CD4-positive, alpha-beta T cell treated with Interleukin-6 for 4 hours (primary cell): ENCODE measurements around the gene FMN1.

ENCODE experiments used
- DNase-seq: peaks from one replicate; pipeline ENCODE4 v3.0.0-alpha.2; 2020; ENCODE audit warnings: mixed read lengths

Gene FMN1

DNA sequence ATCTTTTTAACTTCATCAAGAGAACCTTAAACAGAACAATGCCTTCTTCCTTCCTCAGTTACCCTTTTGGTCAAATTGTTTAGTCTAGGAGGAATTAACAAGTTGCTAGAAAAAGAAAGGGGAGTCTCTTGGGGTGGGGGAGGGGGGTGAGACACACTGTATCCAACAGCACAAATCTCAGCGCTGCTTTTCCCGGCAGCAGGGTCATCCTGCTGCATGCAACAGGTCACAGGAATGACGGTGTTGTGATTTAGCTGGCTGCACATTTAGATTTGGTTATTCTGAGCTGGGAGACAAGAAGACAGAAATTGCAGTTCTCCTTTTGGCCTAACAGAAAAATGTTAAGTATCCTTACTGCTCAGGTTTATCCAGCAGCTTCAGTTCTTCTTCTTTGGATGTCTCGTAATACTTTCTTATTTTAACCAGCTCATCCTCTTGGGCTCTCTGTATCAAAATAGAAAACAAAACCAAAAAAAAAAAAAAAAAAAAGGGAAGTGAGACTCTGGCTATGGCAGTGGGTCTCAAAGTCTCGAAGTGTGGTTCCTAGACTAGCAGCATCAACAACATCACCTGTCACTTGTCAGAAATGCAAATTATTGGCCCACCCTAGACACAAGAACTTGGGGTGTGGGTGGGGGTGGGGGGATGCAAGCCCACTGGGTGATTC lies 286.2 kb downstream of the FMN1 start:
- DNase-seq, result no peak

DNA sequence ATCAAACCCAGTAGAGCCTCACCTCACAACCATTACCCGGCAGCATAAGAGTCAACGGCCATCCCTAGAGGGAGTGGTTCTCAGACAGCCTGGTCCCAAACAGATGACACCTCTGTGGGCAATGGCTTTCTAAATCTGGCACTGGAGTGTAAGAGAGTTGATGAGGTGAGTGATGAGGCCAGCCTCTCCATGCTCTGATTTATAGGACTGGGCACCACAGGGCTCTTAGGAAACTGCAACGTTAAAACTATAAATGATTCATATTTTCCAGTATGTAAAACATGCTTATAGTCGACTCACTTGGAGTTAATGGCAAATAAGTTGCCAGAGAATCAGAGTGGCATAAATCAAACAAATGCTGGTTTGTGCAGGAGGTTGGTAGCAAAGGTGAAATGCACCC lies 289.0 kb downstream of the FMN1 start:
- DNase-seq, result no peak

DNA sequence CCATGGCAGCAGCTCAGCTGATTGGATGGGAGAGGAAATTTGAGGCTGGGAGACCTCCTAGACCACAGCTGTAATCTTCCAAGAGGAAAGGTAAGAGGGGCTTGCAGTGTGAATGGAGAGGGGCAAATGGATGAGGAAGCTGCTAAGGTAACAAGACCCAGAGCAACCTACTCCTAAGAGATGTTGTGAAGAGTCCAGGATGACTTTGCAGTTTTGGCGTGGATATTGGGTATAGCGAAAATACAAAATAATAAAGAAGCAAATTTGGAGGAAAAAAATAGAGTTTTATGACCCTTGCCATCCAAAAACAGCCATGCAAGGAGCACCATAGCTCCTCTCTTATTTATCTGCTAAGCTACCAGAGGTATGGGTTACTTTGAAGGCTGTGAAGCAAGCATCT lies 290.1 kb downstream of the FMN1 start:
- no peak for DNase-seq

DNA sequence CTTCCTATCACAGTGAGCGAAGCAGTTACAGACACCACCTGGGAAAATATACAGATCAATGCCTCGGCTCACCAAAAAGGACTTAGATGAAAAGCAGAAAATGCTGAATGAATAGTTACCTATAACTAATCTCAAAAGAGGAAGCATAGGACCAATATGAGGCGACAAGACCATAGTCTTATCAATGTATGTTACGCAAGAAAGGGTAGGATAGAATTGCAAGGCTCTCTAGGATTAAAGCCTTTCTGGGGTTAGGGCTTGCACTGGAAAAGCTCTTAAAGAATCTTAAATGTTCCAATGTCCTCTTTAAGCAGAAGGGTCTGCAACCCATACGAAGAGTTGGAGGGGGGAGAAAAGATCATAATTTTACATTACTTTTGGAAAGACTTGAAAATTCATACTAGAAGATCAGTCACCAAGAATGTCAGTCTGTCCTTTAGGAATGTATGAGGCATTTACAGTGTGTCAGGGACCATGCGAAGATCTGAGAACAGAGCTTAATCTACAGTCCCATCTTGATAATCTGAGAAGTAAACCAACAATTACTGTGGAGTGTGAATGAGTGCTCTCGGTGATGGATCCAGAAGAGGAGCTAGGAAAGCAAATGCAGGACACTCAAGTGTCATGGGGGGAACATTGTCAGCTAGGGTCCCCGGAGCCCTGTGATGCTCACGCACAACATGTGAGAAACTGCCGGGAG lies 290.8 kb downstream of the FMN1 start:
- DNase-seq, result no peak

DNA sequence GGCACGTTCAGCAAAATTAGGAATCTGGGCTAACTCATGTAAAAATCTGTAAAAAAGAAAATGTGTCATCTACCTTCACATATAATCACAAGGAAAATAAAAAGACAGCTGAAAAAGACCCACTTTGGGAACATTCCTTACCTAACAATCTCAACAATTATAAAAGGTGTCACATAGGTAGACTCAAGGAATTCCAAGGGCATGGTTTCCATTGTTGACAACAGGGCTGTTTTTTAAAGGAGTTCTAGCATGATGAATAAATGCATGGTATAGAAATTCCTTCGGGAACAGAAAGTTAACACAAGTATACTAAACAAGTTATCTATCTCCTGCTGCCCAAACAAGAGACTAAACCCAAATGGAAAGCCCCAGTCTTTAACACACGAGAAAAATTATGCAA lies 292.5 kb downstream of the FMN1 start:
- DNase-seq, result no peak

DNA sequence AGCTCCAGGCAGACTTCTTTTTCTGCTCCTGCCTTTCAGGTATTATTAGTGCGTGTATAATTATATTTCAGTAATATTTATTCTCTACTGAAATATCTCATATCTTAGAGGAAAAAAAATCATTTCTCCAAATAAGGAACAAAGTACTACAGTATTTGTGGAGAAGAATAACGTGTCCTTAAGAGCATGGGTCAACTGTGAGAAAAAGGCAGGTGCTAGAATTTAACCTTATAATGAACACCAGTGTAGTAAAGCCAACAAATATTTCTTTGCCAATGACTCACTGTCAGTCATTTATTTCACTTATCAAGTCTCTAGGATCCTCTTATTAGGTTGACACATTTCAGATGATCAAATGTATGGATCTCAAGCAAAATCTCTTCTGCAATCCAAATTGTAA lies 293.3 kb downstream of the FMN1 start:
- no peak for DNase-seq

DNA sequence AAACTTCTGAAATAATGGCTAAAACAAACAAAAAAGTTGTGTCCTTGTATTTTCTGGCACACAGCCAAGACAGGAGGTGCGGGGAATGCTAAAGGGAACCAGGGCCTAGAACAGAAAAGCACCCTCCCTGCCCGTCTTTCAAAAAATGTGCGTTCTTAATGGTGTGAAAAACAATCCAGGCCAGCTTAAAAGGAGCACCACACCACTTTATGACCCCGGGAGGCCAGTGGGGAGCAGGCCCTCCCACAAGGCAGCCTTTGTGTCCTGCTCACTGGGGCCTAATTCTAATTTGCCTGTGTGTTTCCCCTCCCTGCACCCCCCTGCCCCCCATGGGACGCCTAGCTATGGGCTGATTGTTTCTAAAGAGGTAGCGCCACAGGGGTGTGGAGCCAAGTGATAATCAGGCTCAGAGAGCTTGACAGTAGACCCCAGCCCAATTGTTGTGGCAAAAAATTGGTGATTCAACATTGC lies 295.4 kb downstream of the FMN1 start:
- no peak for DNase-seq

DNA sequence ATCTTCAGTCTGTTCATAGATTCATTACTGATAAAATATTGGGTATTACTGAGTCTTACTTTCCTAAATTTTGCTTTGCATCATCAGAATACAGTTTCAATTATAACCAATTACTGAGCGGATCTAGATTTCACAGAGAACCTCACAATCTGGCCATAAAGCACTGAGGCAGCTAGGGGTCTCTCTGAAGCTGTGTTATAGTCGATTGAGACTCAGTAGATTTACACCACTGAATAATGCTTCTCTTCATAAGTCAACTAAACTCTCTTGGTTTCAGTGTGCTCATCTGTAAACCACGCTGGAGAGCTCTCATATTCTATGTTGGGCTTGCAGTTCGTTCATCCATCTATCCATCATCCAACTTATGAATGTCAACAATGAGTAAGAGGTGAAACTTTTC lies 296.1 kb downstream of the FMN1 start:
- DNase-seq, result no peak

DNA sequence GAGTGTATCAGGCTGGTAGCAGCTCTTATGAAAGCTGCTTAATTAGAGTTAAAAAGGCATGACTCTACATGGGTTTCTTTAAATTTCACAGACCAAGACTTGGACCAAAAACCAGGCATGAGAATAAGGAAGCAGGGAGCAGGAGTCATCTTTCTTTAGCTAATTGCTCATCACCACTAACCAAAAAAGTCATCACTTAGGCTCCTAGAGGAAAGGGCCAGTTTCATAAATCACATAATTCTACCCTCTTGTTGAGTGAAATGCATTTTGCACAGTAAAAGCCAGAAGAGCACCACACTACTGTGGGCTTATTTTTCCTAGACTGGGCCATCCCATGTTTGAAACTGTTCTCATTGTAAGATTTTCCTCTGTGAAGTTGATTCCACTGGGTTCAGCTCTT lies 301.1 kb downstream of the FMN1 start:
- no peak for DNase-seq

DNA sequence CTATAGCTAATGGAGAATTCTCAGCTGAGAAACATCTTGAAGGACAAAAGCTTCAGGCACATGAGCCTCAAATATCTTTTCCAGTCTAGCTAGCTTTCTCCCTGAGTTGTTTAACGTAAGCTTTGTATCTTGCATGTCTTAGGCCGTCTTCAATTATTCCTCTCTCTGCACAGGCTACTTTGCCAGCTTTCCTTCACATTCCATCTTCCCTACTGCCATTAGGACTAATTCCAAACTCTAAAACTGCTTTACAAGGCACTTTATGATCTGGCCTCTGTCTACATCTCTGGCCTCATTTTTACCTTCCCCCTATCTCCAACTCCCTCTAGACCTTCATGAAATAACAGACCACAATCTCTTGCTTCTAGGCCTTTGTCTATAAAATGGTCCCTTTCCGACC lies 305.3 kb downstream of the FMN1 start:
- no peak for DNase-seq

DNA sequence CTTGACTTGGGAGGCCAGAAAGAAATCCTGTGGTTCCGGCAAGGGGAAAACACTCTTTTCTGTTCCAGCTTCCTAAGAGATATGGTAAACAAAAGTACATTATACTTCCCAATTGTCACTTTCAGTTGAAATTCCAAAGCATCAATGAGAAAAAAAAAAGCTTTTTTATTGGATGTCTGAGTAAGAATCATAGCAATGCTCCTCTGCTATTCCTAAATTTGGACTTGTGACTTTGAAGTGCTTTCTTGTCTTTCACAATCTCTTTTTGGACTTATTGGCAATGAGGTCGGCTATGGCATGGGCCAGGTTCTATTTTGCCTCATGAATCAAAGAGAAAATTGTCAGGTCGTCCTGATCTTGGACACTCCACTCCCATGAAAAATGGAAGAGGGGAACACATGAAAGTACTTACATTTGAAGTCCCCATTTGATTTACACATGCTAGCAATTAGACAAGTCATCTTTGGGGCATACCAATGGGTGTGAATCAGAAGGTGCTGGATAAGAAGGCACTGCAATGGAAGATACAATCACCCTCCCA lies 306.2 kb downstream of the FMN1 start:
- no peak for DNase-seq

DNA sequence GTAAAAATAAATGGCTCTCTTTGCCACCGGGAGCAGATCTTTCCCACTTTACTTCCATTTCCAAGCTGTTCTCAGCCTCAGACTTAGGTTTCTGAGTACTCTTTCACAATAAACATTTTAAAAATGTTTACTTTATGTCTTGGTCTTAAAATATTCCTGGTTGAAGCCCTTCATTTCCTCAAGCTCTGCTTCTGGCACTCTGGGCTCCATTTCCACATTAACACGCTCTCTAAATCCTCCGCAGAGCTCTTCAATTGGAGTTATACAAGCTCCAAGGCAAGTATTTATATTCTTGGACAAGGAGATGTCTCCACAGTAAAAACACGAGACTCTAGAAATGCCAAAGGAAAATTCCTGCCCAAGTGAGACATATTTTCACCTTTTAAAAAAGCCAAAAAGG lies 307.4 kb downstream of the FMN1 start:
- DNase-seq, result no peak

DNA sequence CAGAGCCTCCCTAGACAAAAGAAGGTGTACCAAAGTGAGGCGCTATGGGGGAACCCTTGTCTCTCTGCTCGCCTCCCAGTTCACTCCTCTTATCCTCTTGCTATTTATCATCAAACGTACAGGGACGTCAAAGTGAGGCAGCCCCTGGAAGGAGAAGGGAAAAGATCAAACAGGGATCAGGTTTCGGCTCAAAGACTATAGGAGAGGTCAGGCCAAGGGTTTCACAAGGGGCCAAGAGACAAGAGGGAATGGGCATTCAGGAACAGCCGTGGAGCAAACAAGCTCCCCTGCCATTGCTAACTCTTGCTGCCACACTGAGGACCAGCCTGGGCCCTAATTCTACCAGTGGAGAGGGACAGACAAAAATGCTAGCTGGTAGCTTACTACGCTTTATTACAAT lies 308.1 kb downstream of the FMN1 start:
- DNase-seq, result no peak

DNA sequence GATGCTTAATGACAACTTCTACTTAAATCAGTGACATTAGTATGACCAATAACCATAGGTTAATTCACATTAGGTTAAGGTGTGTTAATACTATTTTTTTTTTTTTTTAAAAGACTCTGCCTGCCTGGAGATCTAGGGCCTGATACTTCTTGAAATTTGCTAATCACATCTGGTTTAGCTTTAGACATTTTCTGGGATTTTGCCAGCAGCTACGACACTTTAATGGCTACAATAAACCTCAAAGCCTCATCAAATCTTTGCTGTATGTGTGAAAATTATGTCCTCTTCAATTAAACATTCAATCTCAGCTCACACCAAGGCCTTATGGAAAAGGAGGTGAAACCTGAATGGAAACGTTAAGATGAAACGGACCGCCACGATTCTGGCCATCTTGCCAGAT lies 308.8 kb downstream of the FMN1 start:
- no peak for DNase-seq

DNA sequence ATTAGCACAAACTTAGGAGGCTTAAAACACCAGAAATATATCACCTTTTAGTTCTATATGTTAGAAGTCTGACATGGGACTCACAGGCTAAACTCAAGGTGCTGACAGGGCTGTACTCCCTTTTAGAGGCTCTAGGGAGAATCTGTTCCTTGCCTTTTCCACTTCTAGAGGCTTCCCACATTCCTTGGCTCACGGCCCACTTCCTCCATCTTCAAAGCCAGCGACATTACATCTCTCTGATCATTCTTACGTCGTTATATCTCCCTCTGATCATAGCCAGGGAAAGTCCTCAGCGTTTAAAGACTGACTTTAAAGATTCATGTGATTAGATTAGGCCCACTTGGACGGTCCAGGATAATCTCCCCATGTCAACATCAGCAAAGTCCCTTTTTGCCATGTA lies 310.4 kb downstream of the FMN1 start:
- no peak for DNase-seq

DNA sequence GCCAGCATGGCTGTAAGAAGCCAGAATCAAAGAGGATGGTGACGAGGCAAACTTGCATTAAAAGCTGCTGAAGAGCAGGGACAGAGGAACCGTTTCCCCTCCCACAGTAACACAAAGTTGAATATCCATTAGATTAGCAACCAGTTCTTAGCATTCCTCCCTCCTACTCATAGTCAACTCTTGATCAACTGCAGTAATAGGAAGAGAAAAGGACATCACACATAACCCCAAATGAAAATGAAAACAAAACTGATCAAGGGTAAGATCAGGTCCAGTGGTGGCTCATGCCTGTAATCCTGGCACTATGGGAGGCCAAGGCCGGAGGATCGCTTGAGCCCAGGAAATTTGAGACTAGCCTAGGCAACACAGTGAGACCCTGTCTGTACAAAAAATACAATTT lies 311.6 kb downstream of the FMN1 start:
- DNase-seq, result no peak

DNA sequence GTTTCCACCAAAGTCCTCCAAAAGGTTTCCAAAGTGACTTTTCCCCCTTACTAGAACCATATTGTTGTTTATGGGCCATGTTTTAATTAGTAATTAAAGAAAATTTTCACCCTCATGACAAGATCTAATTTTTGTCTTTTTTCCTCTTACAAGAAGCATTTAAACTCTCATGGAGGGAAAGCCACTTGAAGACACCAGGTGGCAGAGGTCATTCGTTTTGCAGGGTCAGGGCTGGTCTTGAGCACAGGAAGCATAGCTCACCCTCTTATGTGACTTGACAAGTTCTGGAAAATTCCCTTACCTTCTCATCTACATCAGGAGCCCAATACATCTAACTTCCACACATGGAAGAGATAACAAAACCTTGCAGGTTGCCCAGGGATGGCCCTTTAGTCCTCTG lies 313.0 kb downstream of the FMN1 start:
- no peak for DNase-seq

DNA sequence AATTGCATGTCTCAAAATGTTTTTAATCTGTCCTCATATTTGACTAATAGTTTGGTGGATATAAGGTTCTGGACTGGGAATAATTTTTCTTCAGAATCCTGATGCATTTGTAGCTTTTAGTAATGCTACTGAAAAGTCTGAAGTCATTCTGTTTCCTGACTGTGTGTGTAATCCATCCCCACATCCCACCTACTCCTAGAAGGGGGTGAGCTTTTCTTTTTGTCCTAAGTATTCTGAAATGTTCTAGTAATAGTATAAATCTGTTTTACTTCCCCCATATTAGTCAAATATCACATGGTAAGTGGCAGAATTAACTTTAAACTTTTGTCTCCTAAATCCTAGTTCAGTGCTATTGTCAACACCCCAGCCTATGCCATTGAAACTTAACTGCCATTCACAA lies 313.9 kb downstream of the FMN1 start:
- no peak for DNase-seq

DNA sequence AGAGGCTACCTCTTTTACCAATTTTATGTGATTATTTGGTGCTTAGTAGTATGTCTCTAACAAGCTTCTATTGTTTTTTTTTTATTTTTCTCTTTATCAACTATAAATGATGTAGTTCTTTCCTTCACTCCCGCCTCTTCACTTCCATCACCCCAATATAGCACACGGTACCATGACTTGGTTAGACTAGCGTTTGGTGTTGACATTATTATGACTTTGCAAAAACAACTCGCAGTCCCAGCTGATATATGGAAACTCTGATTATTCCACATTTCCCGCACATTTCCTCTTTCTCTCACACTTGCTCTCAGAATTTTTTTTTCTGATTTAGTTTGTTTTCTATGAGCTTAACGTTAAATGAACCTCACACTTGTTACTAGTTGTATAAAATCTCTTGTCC lies 314.5 kb downstream of the FMN1 start:
- DNase-seq, result no peak

DNA sequence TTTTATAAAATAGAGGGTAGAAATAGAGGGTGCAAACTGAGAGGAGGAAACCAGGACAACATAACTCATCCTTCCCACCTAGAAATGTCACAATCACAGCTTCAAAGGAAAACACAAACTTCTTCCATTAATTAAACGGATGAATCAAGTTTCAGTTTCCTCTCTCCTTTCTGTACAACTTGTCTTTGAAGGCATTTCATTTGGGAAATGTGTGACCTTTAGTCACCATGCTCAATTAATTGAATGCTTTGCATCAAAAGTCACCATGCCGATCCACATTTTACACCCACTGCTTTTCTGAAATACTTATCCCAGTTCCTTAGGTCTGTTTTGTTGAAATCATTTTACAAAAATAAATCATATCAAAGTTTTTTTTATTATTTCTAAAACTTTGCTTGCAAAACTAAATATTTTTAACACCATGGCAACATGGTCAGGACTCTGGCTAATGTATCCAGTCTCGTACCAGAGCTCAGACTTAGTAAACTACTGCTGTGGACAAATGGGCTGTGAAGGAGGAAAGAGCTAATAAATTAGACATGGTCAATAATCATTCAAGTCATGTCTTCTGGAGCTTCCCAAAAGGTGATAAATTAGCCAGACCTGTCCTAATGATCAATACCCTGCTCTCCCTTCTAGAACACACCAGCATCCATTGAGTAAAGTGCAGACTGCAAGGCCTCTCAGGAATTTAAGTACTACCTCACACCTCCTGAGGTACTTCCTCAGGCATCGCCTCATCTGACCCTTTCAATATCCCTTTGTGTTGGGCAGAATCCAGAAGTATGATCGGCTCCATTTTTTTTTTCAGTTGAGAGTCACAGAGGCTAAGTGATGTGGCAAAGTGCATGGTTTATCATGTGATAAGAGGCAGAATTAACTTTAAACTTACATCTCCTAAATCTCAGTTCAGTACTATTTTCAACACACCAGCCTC lies 315.4 kb downstream of the FMN1 start:
- no peak for DNase-seq

DNA sequence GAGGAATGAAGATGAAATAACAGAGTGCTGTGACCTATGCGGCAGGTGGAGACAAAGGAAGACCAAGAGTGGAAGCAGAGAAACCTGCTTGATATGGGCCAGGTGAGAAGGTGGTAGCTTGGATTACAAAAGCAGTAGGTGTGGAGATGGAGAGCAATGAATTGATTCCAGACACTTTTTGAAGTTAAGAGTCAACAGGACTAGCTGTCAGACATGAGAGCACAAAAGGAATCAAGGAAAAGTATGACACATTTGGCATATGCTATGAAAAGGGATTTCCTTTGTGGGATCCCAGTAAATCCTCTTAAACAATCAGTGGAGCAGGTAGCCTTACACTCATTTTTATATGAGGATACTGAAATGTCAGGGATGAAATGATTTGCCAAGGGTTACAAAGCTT lies 316.2 kb downstream of the FMN1 start:
- DNase-seq, result no peak

DNA sequence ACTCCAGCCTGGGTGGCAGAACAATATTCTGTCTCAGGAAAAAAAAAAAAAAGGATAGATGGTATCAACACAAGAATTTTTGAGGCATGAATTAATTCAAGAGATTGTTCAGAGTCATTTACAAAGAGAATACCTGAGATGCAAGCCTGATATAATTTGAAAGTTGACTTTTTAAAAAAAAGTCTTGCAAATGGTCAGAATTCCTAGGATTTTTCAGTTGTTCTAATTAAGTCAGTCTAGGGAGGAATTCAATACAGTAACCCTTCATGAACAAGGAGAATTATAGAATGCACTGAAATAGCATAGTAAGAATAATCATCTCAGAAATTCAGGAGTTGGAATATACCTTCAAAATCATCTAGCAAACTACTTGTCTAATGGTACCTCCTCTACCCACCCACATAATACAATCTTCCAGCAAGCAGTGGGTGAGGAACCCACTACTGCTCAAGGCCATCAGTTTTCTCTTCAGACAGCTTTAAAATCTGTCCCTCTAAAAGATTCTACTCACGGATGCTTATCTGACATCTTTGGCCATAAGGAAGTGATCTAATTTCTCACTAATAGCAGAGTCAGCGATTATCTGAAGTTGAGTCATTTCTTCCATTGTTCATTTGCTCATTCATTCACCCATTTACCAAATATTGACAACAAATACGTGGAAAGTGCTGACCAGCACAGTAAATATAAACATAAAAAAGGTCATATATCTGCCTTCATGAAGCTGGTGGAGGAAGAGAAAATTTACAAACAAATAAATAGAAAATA lies 317.1 kb downstream of the FMN1 start:
- DNase-seq, result no peak
